IMR-90 (cell line): ENCODE results near the gene HBZ. TPM values are rescaled to one million over a fixed set of nuclear protein-coding genes. Genes with fewer than 3 reads are reported as not detected.

Source experiments
- ATAC-seq: fragments of 200-7000 bp; cut with Tn5 transposase; 2 replicates; pipeline ENCODE4 v1.9.1; 2020; ENCODE audit warnings: low read depth, mild to moderate bottlenecking, moderate library complexity
- BruUV-seq: library from RNA; stranded (reverse); fragments of 400-500 nt; replicated peaks from 2 replicates; lab custom pipeline; 2021; lab: Mats Ljungman, UMichigan
- CTCF ChIA-PET: fragments of 300-600 bp; formaldehyde crosslinking; extraction: SDS; loops from one replicate; lab custom pipeline; 2021; ENCODE audit warnings: antibody characterized with exemption; lab: Yijun Ruan, JAX
- POLR2A ChIA-PET: fragments of 300-600 bp; sonication (Branson Sonifier 250); formaldehyde crosslinking; loops from one replicate; lab custom pipeline; 2022; ENCODE audit warnings: antibody characterized with exemption; ENCODE audit not compliant: unreplicated experiment; lab: Charles Lee
- DNase-seq: peaks from one replicate; pipeline ENCODE4 v3.0.0; 2013
- H2AFZ ChIP-seq: replicated peaks from 2 replicates; pipeline ENCODE3; 2013; ENCODE audit warnings: low read length, mild to moderate bottlenecking; ENCODE audit not compliant: poor library complexity
- H2AK5ac ChIP-seq: 2 replicates; pipeline ENCODE4 v1.6.1; 2013; ENCODE audit warnings: low read depth, low read length, inconsistent platforms
- H2AK9ac ChIP-seq: replicated peaks from 2 replicates; pipeline ENCODE3; 2013; ENCODE audit warnings: mild to moderate bottlenecking, low read depth, low read length, moderate library complexity; ENCODE audit not compliant: poor library complexity
- H2BK120ac ChIP-seq: 2 replicates; pipeline ENCODE4 v1.6.1; 2013; ENCODE audit warnings: low read depth, low read length, inconsistent platforms
- H2BK15ac ChIP-seq: 3 replicates; pipeline ENCODE4 v1.6.1; 2013; ENCODE audit warnings: low read depth, low read length, inconsistent platforms
- H2BK20ac ChIP-seq: 2 replicates; pipeline ENCODE4 v1.6.1; 2013; ENCODE audit warnings: low read depth, mild to moderate bottlenecking, inconsistent platforms, low read length, moderate library complexity
- H2BK5ac ChIP-seq: 2 replicates; pipeline ENCODE4 v1.6.1; 2013; ENCODE audit warnings: mild to moderate bottlenecking, low read depth, low read length, inconsistent platforms; ENCODE audit not compliant: poor library complexity, severe bottlenecking
- H3K14ac ChIP-seq: replicated peaks from 2 replicates; pipeline ENCODE4 v1.6.1; 2013; ENCODE audit warnings: low read depth, low read length, inconsistent platforms
- H3K18ac ChIP-seq: 2 replicates; pipeline ENCODE4 v1.6.1; 2013; ENCODE audit warnings: low read depth, low read length, control low read depth
- H3K23ac ChIP-seq: 2 replicates; pipeline ENCODE4 v1.6.1; 2013; ENCODE audit warnings: low read depth, low read length, inconsistent platforms
- H3K27ac ChIP-seq: 2 replicates; pipeline ENCODE4 v1.5.1; 2013; ENCODE audit warnings: mild to moderate bottlenecking, control low read depth, low read length; ENCODE audit not compliant: insufficient read depth
- H3K27me3 ChIP-seq: 2 replicates; pipeline ENCODE4 v1.6.1; 2013; ENCODE audit warnings: low read length; ENCODE audit not compliant: control insufficient read depth, insufficient read depth
- H3K36me3 ChIP-seq: 2 replicates; pipeline ENCODE4 v1.6.1; 2013; ENCODE audit warnings: low read length, mixed read lengths; ENCODE audit not compliant: control insufficient read depth, insufficient read depth
- H3K4ac ChIP-seq: 2 replicates; pipeline ENCODE4 v1.6.1; 2013; ENCODE audit warnings: low read depth, low read length, inconsistent platforms
- H3K4me1 ChIP-seq: 2 replicates; pipeline ENCODE4 v1.6.1; 2013; ENCODE audit warnings: low read length, mixed read lengths; ENCODE audit not compliant: control insufficient read depth, insufficient read depth
- H3K4me2 ChIP-seq: 2 replicates; pipeline ENCODE4 v1.6.1; 2013; ENCODE audit warnings: low read depth, mild to moderate bottlenecking, control low read depth, low read length, moderate library complexity
- H3K4me3 ChIP-seq: 2 replicates; pipeline ENCODE4 v1.5.1; 2013; ENCODE audit warnings: low read depth, mild to moderate bottlenecking, control low read depth, low read length, moderate library complexity; ENCODE audit not compliant: insufficient read depth
- H3K56ac ChIP-seq: 2 replicates; pipeline ENCODE4 v1.6.1; 2013; ENCODE audit warnings: low read length, inconsistent platforms; ENCODE audit not compliant: insufficient read depth; ENCODE audit errors: extremely low read depth
- H3K79me1 ChIP-seq, 2 experiments: 2 replicates each; pipeline ENCODE4 v1.6.1; 2013; ENCODE audit warnings: low read length in 2 of 2, inconsistent platforms in 1 of 2, low read depth in 1 of 2
- H3K9ac ChIP-seq: 2 replicates; pipeline ENCODE4 v1.6.1; 2013; ENCODE audit warnings: low read depth, low read length, control low read depth
- H3K9me1 ChIP-seq: 2 replicates; pipeline ENCODE4 v1.6.1; 2013; ENCODE audit warnings: low read length, inconsistent platforms; ENCODE audit not compliant: insufficient read depth
- H3K9me3 ChIP-seq: 2 replicates; pipeline ENCODE4 v1.6.1; 2013; ENCODE audit warnings: low read length; ENCODE audit not compliant: control insufficient read depth, insufficient read depth
- H4K20me1 ChIP-seq: 2 replicates; pipeline ENCODE4 v1.6.1; 2013; ENCODE audit warnings: low read length, inconsistent platforms; ENCODE audit not compliant: insufficient read depth
- H4K5ac ChIP-seq: 2 replicates; pipeline ENCODE4 v1.6.1; 2013; ENCODE audit warnings: mild to moderate bottlenecking, low read depth, low read length, control low read depth
- H4K8ac ChIP-seq, 2 experiments: 2 replicates each; pipeline ENCODE4 v1.6.1; 2013; ENCODE audit warnings: low read depth in 2 of 2, low read length in 2 of 2, control low read depth in 1 of 2, inconsistent platforms in 1 of 2
- H4K91ac ChIP-seq: 2 replicates; pipeline ENCODE4 v1.6.1; 2013; ENCODE audit warnings: low read depth, low read length, inconsistent platforms; ENCODE audit not compliant: insufficient read depth
- CEBPB ChIP-seq: IDR thresholded peaks from 2 replicates; pipeline ENCODE4 v1.6.1; 2012; ENCODE audit warnings: low read depth, low read length, improper control_type of control experiment
- FOS ChIP-seq: fragments of 150-350 bp; IDR thresholded peaks from 2 replicates; pipeline ENCODE4 v1.6.1; 2016; ENCODE audit warnings: low read depth, low read length
- MAFK ChIP-seq: IDR thresholded peaks from 2 replicates; pipeline ENCODE4 v1.6.1; 2012; ENCODE audit warnings: low read depth, low read length, improper control_type of control experiment
- MXI1 ChIP-seq: IDR thresholded peaks from 2 replicates; pipeline ENCODE4 v1.6.1; 2012; ENCODE audit warnings: low read depth, mild to moderate bottlenecking, low read length, moderate library complexity, borderline replicate concordance
- POLR2A ChIP-seq: IDR thresholded peaks from 2 replicates; pipeline ENCODE4 v1.6.1; 2012; ENCODE audit warnings: mild to moderate bottlenecking, low read depth, low read length
- RCOR1 ChIP-seq: IDR thresholded peaks from 2 replicates; pipeline ENCODE4 v1.6.1; 2012; ENCODE audit warnings: mild to moderate bottlenecking, low read length, improper control_type of control experiment; ENCODE audit not compliant: insufficient replicate concordance
- RFX5 ChIP-seq: IDR thresholded peaks from 2 replicates; pipeline ENCODE4 v1.8.0; 2012; ENCODE audit warnings: low read depth, mild to moderate bottlenecking, low read length, moderate library complexity
- SMC3 ChIP-seq: fragments of 150-350 bp; IDR thresholded peaks from 2 replicates; pipeline ENCODE4 v1.6.1; 2016; ENCODE audit warnings: low read depth, mild to moderate bottlenecking, antibody characterized with exemption, low read length, moderate library complexity
- WGBS, 2 experiments: methylation state at CpG; one replicate each; pipeline versions ENCODE4 v1.1.5 to v1.1.7; 2013; ENCODE audit warnings: missing lambda C conversion rate in 2 of 2; ENCODE audit not compliant: insufficient read length in 1 of 2; ENCODE audit errors: extremely low coverage in 2 of 2; 5-methylcytosine and 5-hydroxymethylcytosine counted together
- dilution Hi-C: fragments of 300-500 bp; cut with HindIII; formaldehyde crosslinking; loops from one replicate; pipeline ENCODE4 v1.14.3; 2018; ENCODE audit warnings: low sequenced_read_pairs; ENCODE audit not compliant: unreplicated experiment
- in situ Hi-C: fragments of 300-500 bp; cut with MboI; formaldehyde crosslinking; loops from 3 replicates; pipeline ENCODE4 v1.14.3; 2019; ENCODE audit warnings: low sequenced_read_pairs, inconsistent platforms, mixed read lengths
- intact Hi-C: fragments of 100-400 bp; cut with micrococcal nuclease; formaldehyde crosslinking; loops from 2 replicates; pipeline ENCODE4 v1.10.0; 2022
- polyA plus RNA-seq, 3 experiments: library from polyadenylated mRNA; depleted of rRNA; stranded (reverse); fragments of >200 nt; gene quantifications; 2 replicates each; pipeline ENCODE4 v1.2.3, GENCODE V29; 2012; ENCODE audit warnings: low replicate concordance in 1 of 3
- total RNA-seq: library from RNA; depleted of rRNA; stranded (reverse); fragments of >200 nt; gene quantifications from 2 replicates; pipeline ENCODE4 v1.2.3, GENCODE V29; 2012
- TF ChIP-seq, protein P1 (sequence below): conservative IDR thresholded peaks from 2 replicates; pipeline ENCODE4 v1.5.1; 2012; ENCODE audit warnings: mild to moderate bottlenecking, low read depth, low read length, improper control_type of control experiment
- TF ChIP-seq, protein P2 (sequence below): fragments of 150-350 bp; IDR thresholded peaks from 2 replicates; pipeline ENCODE4 v1.6.1; 2017; ENCODE audit warnings: mild to moderate bottlenecking, antibody characterized with exemption, low read length, low read depth

HBZ gene
- total and polyA plus RNA-seq, 2 of the 4 experiments (the other 2 are of a cell fraction), result not detected

DNA sequence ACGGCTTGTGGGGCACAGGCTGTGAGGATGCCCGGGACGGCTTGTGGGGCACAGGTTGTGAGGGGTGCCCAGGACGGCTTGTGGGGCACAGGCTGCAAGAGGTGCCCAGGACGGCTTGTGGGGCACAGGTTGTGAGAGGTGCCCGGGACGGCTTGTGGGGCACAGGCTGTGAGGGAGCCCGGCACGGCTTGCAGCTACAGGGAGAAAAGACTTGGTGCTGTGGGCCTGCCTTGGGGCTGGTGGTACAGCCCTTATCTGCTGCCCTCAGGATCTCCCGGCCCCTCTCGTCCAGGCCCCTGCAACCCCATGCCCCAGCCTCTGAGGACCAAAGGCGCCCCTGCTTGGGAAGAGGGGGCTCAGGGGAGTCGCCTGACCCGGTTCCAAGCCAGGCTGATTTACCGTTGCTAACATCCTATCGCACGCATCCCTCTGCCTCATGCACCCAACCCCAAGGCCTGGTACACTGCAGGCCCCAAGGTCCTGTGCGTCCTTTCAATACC lies 8.3 kb downstream of the HBZ start:
- no peak overlapping the region for H2AK5ac ChIP-seq
- H2BK5ac ChIP-seq, result no peak overlapping the region
- H3K56ac ChIP-seq, result no peak overlapping the region
- H2AFZ ChIP-seq, result peak overlapping the region; percentile 33
- H3K36me3 ChIP-seq, result no peaks in the 10 kb centered on the region
- in situ Hi-C loops (no loop called here), dilution Hi-C loops (no loop called here), intact Hi-C loops (no loop called here)
- DNase-seq, result no peak
- no peak overlapping the region for H4K8ac ChIP-seq
- H4K20me1 ChIP-seq, result peaks cover 5% of the 10 kb centered on the region; the same call in 1 of the 2 replicates
- H3K18ac ChIP-seq, result no peak overlapping the region
- no peak overlapping the region for H2AK9ac ChIP-seq
- no peak for TF ChIP-seq MXI1
- no peak for TF ChIP-seq MAFK
- TF ChIP-seq, protein P1, sequence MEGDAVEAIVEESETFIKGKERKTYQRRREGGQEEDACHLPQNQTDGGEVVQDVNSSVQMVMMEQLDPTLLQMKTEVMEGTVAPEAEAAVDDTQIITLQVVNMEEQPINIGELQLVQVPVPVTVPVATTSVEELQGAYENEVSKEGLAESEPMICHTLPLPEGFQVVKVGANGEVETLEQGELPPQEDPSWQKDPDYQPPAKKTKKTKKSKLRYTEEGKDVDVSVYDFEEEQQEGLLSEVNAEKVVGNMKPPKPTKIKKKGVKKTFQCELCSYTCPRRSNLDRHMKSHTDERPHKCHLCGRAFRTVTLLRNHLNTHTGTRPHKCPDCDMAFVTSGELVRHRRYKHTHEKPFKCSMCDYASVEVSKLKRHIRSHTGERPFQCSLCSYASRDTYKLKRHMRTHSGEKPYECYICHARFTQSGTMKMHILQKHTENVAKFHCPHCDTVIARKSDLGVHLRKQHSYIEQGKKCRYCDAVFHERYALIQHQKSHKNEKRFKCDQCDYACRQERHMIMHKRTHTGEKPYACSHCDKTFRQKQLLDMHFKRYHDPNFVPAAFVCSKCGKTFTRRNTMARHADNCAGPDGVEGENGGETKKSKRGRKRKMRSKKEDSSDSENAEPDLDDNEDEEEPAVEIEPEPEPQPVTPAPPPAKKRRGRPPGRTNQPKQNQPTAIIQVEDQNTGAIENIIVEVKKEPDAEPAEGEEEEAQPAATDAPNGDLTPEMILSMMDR, result no peak
- no peak for TF ChIP-seq CEBPB
- TF ChIP-seq RCOR1, result no peak
- TF ChIP-seq, protein P2, sequence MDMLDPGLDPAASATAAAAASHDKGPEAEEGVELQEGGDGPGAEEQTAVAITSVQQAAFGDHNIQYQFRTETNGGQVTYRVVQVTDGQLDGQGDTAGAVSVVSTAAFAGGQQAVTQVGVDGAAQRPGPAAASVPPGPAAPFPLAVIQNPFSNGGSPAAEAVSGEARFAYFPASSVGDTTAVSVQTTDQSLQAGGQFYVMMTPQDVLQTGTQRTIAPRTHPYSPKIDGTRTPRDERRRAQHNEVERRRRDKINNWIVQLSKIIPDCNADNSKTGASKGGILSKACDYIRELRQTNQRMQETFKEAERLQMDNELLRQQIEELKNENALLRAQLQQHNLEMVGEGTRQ, result no peak
- no peak for TF ChIP-seq FOS
- TF ChIP-seq RFX5, result no peak
- no peak for TF ChIP-seq SMC3
- TF ChIP-seq POLR2A, result no peak
- ChIA-PET POLR2A (no interaction called here), CTCF (no interaction called here)
- no peaks in the 10 kb centered on the region; the same call in 1 of the 2 replicates for H3K4me1 ChIP-seq
- H2BK15ac ChIP-seq, result no peak overlapping the region
- no peak overlapping the region for H2BK20ac ChIP-seq
- H4K91ac ChIP-seq, result no peak overlapping the region
- no peak overlapping the region for H3K4me3 ChIP-seq
- no peak overlapping the region for H3K23ac ChIP-seq
- H3K4me2 ChIP-seq, result no peak overlapping the region
- WGBS, 2 experiments, result 78% methylated on average over 6 of the region's 18 CpGs; no CpG with 5 or more reads in 1 of the 2 experiments
- no TSS peak for BruUV-seq
- no peak for ATAC-seq
- no peak overlapping the region for H3K9ac ChIP-seq
- H4K5ac ChIP-seq, result no peak overlapping the region
- no peaks in the 10 kb centered on the region for H3K79me1 ChIP-seq
- no peaks in the 10 kb centered on the region for H3K9me3 ChIP-seq
- H3K9me1 ChIP-seq, result no peaks in the 10 kb centered on the region
- no peak overlapping the region for H3K4ac ChIP-seq
- no peak overlapping the region for H3K27ac ChIP-seq
- H3K27me3 ChIP-seq, result peaks cover 42% of the 10 kb centered on the region
- H2BK120ac ChIP-seq, result no peak overlapping the region
- H3K14ac ChIP-seq, result no peak overlapping the region
